Stomach (tissue), 9 donors: Measurements from ENCODE around the gene SGPL1. TPM values are rescaled to one million over a fixed set of nuclear protein-coding genes. Genes with fewer than 3 reads are reported as not detected.

Source experiments
- DNase-seq, 2 donors: peaks; one replicate each; pipeline versions ENCODE4 v3.0.0 to v3.0.0-alpha.2; 2013 to 2019
- H3K27ac ChIP-seq, 5 donors: fragments of 200-600 bp in 4 of 5; sonication (generic) in 4 of 5; one replicate each; pipeline ENCODE4 v1.5.1; 2013 to 2019; ENCODE audit warnings: mild to moderate bottlenecking in 1 of 5, moderate library complexity in 1 of 5
- H3K27me3 ChIP-seq, 3 donors: fragments of 200-600 bp; sonication (generic); one replicate each; pipeline ENCODE4 v1.5.1; 2017 to 2019; ENCODE audit warnings: mixed run types in 1 of 3
- H3K36me3 ChIP-seq, 4 donors: fragments of 200-600 bp; sonication (generic); 1 replicate in 3 of 4; 2 replicates in 1 of 4; pipeline ENCODE4 v1.5.1; 2016 to 2019
- H3K4me1 ChIP-seq, 4 donors: fragments of 200-600 bp; sonication (generic); one replicate each; pipeline ENCODE4 v1.5.1; 2016 to 2019
- H3K4me3 ChIP-seq, 4 donors: fragments of 200-600 bp; sonication (generic) in 3 of 4; one replicate each; pipeline ENCODE4 v1.5.1; 2016 to 2019; ENCODE audit warnings: mild to moderate bottlenecking in 1 of 4
- H3K9me3 ChIP-seq, 4 donors: fragments of 200-600 bp; sonication (generic); one replicate each; pipeline ENCODE4 v1.5.1; 2016 to 2019
- EP300 ChIP-seq: sonication (generic); formaldehyde crosslinking; IDR thresholded peaks from one replicate; pipeline ENCODE4 v1.6.1; 2017; ENCODE audit warnings: antibody characterized with exemption
- POLR2A ChIP-seq, 4 donors: fragments of 450-650 bp; IDR thresholded peaks; one replicate each; pipeline ENCODE4 v1.6.1; 2016; ENCODE audit warnings: antibody characterized with exemption in 4 of 4, control low read depth in 2 of 4, mild to moderate bottlenecking in 1 of 4, moderate library complexity in 1 of 4
- POLR2AphosphoS5 ChIP-seq, 3 donors: sonication (generic); formaldehyde crosslinking; IDR thresholded peaks; one replicate each; pipeline ENCODE4 v1.6.1; 2016; ENCODE audit warnings: antibody characterized with exemption in 3 of 3
- WGBS, 5 donors: extraction: QIAGEN DNeasy Blood & Tissue Kit in 3 of 5; methylation state at CpG; one replicate each; pipeline versions ENCODE4 v1.1.5 to v1.1.7; 2013 to 2018; 5-methylcytosine and 5-hydroxymethylcytosine counted together
- intact Hi-C: fragments of 100-400 bp; cut with DNase I; formaldehyde crosslinking; loops from one replicate; pipeline ENCODE4 v1.15.1; 2023; ENCODE audit warnings: low total_unique reads
- polyA plus RNA-seq, 3 donors: library from polyadenylated mRNA; stranded (reverse); fragments of 200-250 nt; gene quantifications; one replicate each; pipeline ENCODE4 v1.2.3, GENCODE V29; 2013
- total RNA-seq, 5 donors: library from RNA; depleted of rRNA; stranded (reverse); fragments of >200 nt; gene quantifications; one replicate each; pipeline versions ENCODE4 v1.1.0 to v1.2.3, GENCODE V29; 2014 to 2016
- TF ChIP-seq, protein P1 (sequence below), 7 experiments: fragments of 450-650 bp in 4 of 7; fragments of 200-600 bp in 3 of 7; sonication (generic) in 3 of 7; IDR thresholded peaks; one replicate each; pipeline ENCODE4 v1.5.1; 2016 to 2019; ENCODE audit warnings: antibody characterized with exemption in 7 of 7, control low read depth in 2 of 7, mild to moderate bottlenecking in 1 of 7
- donor health status: healthy with polysubstance abuse.
- donor health status: Bipolar disorder and iron deficiency.
- donor health status: healthy.

Gene SGPL1
- total and polyA plus RNA-seq, 8 donors: 1.2 to 65.5 (median 15.6) TPM

DNA sequence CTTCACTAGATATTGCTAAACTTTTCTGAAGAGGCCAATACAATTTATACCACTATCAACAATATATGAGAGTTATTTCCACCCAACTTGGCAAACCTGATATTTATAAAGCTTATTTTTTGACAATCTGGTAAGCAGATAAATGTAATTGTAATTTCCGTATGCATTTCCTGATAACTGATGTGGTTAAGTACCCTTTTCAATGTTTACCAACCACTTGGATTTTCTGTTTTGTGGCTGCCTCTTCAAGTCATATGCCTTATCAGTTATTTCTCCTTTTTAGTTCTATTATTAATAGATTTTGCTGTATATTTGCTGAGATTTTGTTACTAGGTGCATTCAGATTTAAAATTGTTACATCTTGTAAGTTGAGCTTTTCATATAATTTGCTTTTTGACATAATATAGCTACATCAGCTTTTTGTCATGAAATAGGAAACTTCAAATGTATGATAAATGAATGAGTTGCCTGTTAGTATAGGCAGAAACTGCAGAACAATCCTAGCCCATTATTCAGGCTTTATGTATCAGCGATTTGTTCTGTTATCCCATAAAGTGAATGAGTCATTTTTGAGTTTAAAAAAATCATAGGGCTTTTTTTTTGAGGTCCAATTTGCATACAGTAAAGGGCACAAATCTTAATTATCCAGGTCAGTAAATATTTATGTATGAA lies 11.5 kb downstream of the SGPL1 start:
- 32 to 53% (median 41%) methylated on average over 2 of the region's 2 CpGs for WGBS, 5 donors
- Histone ChIP-seq H3K27ac (no peak overlapping the region), H3K9me3 (no peaks in the 10 kb centered on the region), H3K4me1 (peaks cover 0 to 30% (median 22%) of the 10 kb centered on the region in 4 donors), H3K36me3 (peaks cover 4 to 24% (median 19%) of the 10 kb centered on the region in 4 donors), H3K4me3 (no peak overlapping the region), H3K27me3 (no peaks in the 10 kb centered on the region)
- intact Hi-C loops: no loop called here
- TF ChIP-seq EP300 (no peak), POLR2A (IDR thresholded peaks at IDR 0.05) (no peak), POLR2AphosphoS5 (IDR thresholded peaks at IDR 0.05) (no peak)
- TF ChIP-seq, protein P1, sequence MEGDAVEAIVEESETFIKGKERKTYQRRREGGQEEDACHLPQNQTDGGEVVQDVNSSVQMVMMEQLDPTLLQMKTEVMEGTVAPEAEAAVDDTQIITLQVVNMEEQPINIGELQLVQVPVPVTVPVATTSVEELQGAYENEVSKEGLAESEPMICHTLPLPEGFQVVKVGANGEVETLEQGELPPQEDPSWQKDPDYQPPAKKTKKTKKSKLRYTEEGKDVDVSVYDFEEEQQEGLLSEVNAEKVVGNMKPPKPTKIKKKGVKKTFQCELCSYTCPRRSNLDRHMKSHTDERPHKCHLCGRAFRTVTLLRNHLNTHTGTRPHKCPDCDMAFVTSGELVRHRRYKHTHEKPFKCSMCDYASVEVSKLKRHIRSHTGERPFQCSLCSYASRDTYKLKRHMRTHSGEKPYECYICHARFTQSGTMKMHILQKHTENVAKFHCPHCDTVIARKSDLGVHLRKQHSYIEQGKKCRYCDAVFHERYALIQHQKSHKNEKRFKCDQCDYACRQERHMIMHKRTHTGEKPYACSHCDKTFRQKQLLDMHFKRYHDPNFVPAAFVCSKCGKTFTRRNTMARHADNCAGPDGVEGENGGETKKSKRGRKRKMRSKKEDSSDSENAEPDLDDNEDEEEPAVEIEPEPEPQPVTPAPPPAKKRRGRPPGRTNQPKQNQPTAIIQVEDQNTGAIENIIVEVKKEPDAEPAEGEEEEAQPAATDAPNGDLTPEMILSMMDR (IDR thresholded peaks at IDR 0.05): no peak
- no peak for DNase-seq

DNA sequence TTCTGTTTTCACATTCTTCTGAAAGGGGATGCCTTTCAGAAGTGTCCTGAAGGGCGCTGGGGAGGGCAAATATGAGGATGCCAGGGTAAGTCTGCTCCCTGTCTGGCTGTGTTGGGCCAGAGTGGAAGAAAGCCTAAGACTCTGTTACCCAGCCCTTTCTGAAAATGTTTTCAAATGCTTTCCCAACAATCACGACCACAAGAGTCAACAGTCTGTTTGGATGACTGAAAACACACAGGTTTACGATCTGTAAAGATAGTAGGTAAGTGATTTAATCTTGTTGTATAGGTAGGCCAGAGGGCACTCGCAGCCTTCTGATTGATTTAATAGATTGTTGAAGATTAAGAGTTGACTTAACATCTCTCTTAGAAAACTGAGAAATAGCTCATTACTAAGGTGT lies 13.2 kb downstream of the SGPL1 start:
- H3K27ac ChIP-seq: no peak overlapping the region
- intact Hi-C loops: no loop called here
- H3K4me3 ChIP-seq: no peak overlapping the region
- no peak for DNase-seq
- no peaks in the 10 kb centered on the region for H3K9me3 ChIP-seq
- H3K4me1 ChIP-seq: peaks cover 0 to 45% (median 30%) of the 10 kb centered on the region in 4 donors
- no peak for TF ChIP-seq POLR2AphosphoS5 (IDR thresholded peaks at IDR 0.05)
- no peak for TF ChIP-seq POLR2A (IDR thresholded peaks at IDR 0.05)
- TF ChIP-seq, protein P1 (IDR thresholded peaks at IDR 0.05): no peak
- no peak for TF ChIP-seq EP300
- peaks cover 4 to 24% (median 17%) of the 10 kb centered on the region in 4 donors for H3K36me3 ChIP-seq
- WGBS, 5 donors: 62 to 82% (median 70%) methylated on average over 4 of the region's 4 CpGs
- no peaks in the 10 kb centered on the region for H3K27me3 ChIP-seq

DNA sequence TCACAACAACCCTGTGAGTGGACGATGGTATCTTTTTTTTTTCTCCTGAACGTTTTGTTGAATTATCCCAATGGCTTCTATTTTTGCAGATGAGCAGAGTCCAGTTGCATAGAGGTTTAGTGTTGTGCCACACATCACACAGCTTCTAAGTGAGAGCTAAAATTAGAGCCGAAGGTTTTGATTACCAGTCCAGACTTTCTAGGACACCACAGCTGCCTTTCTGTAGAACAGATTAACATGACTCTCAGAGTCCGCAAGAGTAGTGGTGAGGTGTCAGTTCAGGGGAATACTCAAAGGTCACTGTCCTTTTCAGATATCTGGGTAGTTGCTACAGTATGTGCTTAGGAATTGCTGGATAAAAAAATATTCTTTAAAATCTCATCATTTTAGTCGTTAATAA lies 13.8 kb downstream of the SGPL1 start:
- H3K27ac ChIP-seq: no peak overlapping the region
- TF ChIP-seq, protein P1 (IDR thresholded peaks at IDR 0.05): no peak
- no peak for TF ChIP-seq POLR2A (IDR thresholded peaks at IDR 0.05)
- TF ChIP-seq POLR2AphosphoS5 (IDR thresholded peaks at IDR 0.05): no peak
- TF ChIP-seq EP300: no peak
- no peak overlapping the region for H3K4me3 ChIP-seq
- WGBS, 5 donors: 76 to 83% (median 79%) methylated on average over 5 of the region's 5 CpGs
- peaks cover 4 to 24% (median 17%) of the 10 kb centered on the region in 4 donors for H3K36me3 ChIP-seq
- no peaks in the 10 kb centered on the region for H3K9me3 ChIP-seq
- H3K27me3 ChIP-seq: no peaks in the 10 kb centered on the region
- no peak for DNase-seq
- intact Hi-C loops: no loop called here
- H3K4me1 ChIP-seq: peaks cover 0 to 49% (median 29%) of the 10 kb centered on the region in 4 donors

DNA sequence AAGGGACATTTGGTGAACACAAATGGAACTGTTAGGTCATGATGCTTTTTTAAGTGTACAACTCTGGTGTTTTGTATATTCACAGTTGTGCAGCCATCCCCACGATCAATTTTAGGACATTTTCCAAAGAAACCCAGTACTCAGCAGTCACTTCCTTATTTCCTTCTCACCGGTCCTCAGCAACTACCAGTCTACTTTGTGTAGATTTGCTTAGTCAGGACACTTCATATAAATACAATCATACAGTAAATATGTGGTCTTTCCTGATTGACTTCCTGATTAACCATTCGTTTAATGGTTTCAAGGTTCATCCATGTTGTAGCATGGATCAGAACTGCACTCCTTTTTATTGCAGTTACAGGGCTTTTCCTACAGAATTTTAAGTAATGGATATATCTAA lies 14.4 kb downstream of the SGPL1 start:
- TF ChIP-seq EP300 (no peak), POLR2AphosphoS5 (IDR thresholded peaks at IDR 0.05) (no peak), POLR2A (IDR thresholded peaks at IDR 0.05) (no peak)
- TF ChIP-seq, protein P1 (IDR thresholded peaks at IDR 0.05): no peak
- no peak overlapping the region for H3K4me3 ChIP-seq
- intact Hi-C loops: no loop called here
- no peaks in the 10 kb centered on the region for H3K9me3 ChIP-seq
- H3K27ac ChIP-seq: no peak overlapping the region
- peaks cover 4 to 21% (median 14%) of the 10 kb centered on the region in 4 donors for H3K36me3 ChIP-seq
- 18 to 41% (median 24%) methylated on average over 3 of the region's 3 CpGs for WGBS, 5 donors
- H3K4me1 ChIP-seq: peaks cover 0 to 49% (median 31%) of the 10 kb centered on the region in 4 donors
- no peaks in the 10 kb centered on the region for H3K27me3 ChIP-seq
- DNase-seq: peak in 1 of 2 donors; percentile 51
